ENCODE measurements around the gene LDB2.

GRCh38 chr4:16767251-16767650 is 131.2 kb downstream of the LDB2 start:
- TF ChIP-seq CTCF (IDR thresholded peaks at IDR 0.05) (no peak), POLR2A (IDR thresholded peaks at IDR 0.05) (no peak)

Measured in heart left ventricle (tissue), 13 donors.